Epithelial cell of esophagus (primary cell): ENCODE measurements around the gene MINPP1.
"Not testable (repeated sequence)": the region's sequence is repeated elsewhere in the genome, so short reads cannot be mapped to it uniquely, and the experiment has no call there.

Experiments
- DNase-seq: peaks from one replicate; pipeline ENCODE4 v3.0.0; 2010; ENCODE audit warnings: low read depth
- H3K4me3 ChIP-seq: 2 replicates; pipeline ENCODE4 v1.5.1; 2011; ENCODE audit warnings: mild to moderate bottlenecking, low read length, control low read depth
- CTCF ChIP-seq: IDR thresholded peaks from 2 replicates; pipeline ENCODE4 v1.5.1; 2011; ENCODE audit warnings: low read depth, mild to moderate bottlenecking, low read length, control low read depth, inconsistent platforms; ENCODE audit not compliant: insufficient read depth; ENCODE audit errors: missing control alignments

The MINPP1 gene

GRCh38 chr10:87504640-87505365 lies at the start of gene MINPP1:
TSS of gene MINPP1 (plus strand) at chr10:87504893. CDS start at chr10:87504916, 23 bp downstream.
- H3K4me3 ChIP-seq = peak within 1 kb of the TSS; percentile 86
- no peak for TF ChIP-seq CTCF
- DNase-seq = peak; percentile 87

GRCh38 chr10:87456586-87457220 lies 48.0 kb upstream of the MINPP1 start:
- H3K4me3 ChIP-seq = not testable (repeated sequence)

GRCh38 chr10:87461751-87462150 lies 42.9 kb upstream of the MINPP1 start:
- H3K4me3 ChIP-seq, DNase-seq: not testable (repeated sequence)

More at GRCh38 chr10:87456586-87457220, 48.0 kb upstream of the MINPP1 start:
- DNase-seq = not testable (repeated sequence)

- not testable (repeated sequence) for DNase-seq, H3K4me3 ChIP-seq
Observed at GRCh38 chr10:87466849-87467248, 37.8 kb upstream of the MINPP1 start.

- not testable (repeated sequence) for H3K4me3 ChIP-seq
Observed at GRCh38 chr10:87488733-87489132, 16.0 kb upstream of the MINPP1 start.

GRCh38 chr10:87490285-87490684 lies 14.4 kb upstream of the MINPP1 start:
- DNase-seq, H3K4me3 ChIP-seq: not testable (repeated sequence)

More at GRCh38 chr10:87488733-87489132, 16.0 kb upstream of the MINPP1 start:
- not testable (repeated sequence) for DNase-seq

GRCh38 chr10:87492450-87492849 lies 12.2 kb upstream of the MINPP1 start:
- DNase-seq, H3K4me3 ChIP-seq: not testable (repeated sequence)

- DNase-seq, H3K4me3 ChIP-seq: not testable (repeated sequence)
Observed at GRCh38 chr10:87495446-87495845, 9.2 kb upstream of the MINPP1 start.

- not testable (repeated sequence) for H3K4me3 ChIP-seq, DNase-seq
Observed at GRCh38 chr10:87497386-87497785, 7.3 kb upstream of the MINPP1 start.

GRCh38 chr10:87498106-87498789 lies 6.4 kb upstream of the MINPP1 start:
- H3K4me3 ChIP-seq, DNase-seq: not testable (repeated sequence)

- no peak for TF ChIP-seq CTCF
- no peak overlapping the region for H3K4me3 ChIP-seq
- DNase-seq = no peak
Observed at GRCh38 chr10:87500646-87501048, 4.0 kb upstream of the MINPP1 start.

GRCh38 chr10:87503401-87503800 lies 1.3 kb upstream of the MINPP1 start:
- TF ChIP-seq CTCF = no peak
- no peak for DNase-seq
- no peak overlapping the region for H3K4me3 ChIP-seq
